ENCODE data around the gene ZNF12.

DNA sequence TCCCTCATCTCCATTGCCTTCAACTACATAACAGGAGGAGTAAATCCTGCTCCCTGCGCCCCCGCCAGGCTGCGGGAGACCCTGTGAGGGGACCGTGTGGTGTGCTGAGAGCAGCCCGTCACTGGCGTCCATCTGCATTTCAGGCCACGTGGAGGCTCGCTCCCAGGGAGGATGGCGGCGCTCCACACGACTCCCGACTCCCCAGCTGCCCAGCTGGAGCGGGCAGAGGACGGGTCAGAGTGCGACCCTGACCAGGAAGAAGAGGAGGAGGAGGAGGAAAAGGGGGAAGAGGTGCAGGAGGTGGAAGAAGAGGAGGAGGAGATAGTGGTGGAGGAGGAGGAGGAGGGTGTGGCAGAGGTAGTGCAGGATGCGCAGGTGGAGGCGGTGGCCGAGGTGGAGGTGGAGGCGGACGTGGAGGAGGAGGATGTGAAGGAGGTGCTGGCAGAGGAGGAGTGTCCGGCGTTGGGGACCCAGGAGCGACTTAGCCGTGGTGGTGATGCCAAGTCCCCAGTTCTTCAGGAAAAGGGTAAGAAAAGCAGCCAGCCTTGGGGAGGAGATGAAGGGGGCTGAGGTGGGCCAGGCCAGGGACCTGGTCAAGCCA, 64.4 kb downstream of the ZNF12 start:
- TF ChIP-seq EZH2 (IDR thresholded peaks at IDR 0.05; ENCODE audit: insufficient read depth, poor library complexity, severe bottlenecking) = no peak
- no peak for TF ChIP-seq EZH2phosphoT487 (IDR thresholded peaks at IDR 0.05; ENCODE audit: insufficient read depth, low read depth)
